Stimulated activated CD8-positive, alpha-beta memory T cell treated with anti-CD3 and anti-CD28 coated beads, Interleukin-7, amount 100 ng/mL, for 1 hour (primary cell): ENCODE data around the gene PNPLA3.
"Not testable (repeated sequence)": the region's sequence is repeated elsewhere in the genome, so short reads cannot be mapped to it uniquely, and the experiment has no call there.

Experiments
- DNase-seq, 2 donors: peaks; one replicate each; pipeline ENCODE4 v3.0.0-alpha.2; 2020; ENCODE audit warnings: low read depth in 2 of 2

PNPLA3 gene

DNA sequence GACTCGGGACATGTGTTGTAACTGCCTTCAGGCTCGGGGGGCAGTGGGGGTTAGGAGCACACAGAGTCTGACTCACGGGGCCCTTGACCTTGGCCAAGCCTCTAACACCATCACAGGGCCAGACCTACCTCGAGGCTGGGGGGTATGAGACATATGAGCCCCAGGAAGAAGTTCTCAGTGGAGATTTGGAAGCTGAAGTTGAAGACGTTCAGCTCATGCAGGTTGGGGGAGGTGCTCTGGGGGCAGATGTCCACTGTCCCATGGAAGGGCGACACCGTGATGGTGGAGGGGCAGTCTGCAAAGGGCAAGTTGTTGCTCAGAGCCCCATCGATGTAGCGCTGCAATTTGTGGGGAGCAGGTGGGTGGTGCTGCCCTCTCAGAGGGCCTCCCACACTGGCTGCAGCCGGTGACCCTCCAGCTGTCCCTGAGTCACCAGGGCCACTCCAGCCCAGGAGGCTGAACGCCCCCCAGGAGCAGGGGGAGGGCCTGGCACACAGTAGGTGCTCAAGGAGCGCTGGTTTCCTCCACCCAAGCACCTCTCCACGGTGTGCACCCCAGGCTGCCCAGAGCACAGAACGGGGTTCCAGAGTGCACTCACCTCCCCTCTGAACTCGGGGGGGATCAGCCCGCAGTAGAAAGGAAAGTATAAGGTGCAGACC is 34.3 kb upstream of the PNPLA3 start:
- DNase-seq = no peak

GRCh38 chr22:43889860-43890253 is 33.7 kb upstream of the PNPLA3 start:
- DNase-seq = no peak

- DNase-seq = no peak
These were observed 32.7 kb upstream of the PNPLA3 start for GRCh38 chr22:43890901-43891331.

GRCh38 chr22:43891360-43892182 is 32.0 kb upstream of the PNPLA3 start, which contains the start of gene PNPLA5:
PNPLA5 (minus strand) TSS chr22:43892013; CDS start chr22:43891880, 133 bp downstream.
- DNase-seq = no peak

DNA sequence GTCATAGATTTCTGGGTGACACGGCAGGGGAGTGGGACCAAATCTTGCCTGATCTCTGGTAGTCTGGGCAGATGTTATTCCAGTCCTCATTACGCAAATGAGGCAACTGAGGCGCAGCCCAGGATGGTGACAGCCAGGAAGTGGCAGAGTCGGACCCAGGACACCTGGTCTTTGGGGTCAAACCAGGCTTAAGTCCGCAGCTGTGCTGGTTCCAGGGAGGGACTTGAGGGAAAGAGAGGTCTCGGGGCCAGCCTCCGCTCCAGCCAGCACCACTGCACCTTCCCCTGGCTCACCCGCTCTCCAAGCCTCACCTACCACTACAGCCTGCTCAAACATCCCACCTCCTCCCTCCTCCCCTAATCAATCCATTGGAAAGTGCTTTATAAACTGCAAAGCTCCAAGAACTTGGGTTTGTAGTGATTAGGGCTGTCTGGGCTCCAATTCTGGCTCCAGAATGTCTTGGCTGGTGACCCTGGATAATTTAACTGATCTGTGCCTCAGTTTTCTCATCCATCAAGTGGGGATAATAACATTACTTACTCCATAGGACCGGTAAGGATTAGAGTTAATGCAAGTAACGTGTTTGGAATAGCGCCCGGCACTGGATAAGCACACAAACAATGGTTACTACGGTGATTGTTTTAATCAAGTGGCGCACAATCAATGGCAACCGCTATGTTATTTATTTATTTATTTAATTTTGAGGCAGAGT is 31.3 kb upstream of the PNPLA3 start:
- DNase-seq = no peak

DNA sequence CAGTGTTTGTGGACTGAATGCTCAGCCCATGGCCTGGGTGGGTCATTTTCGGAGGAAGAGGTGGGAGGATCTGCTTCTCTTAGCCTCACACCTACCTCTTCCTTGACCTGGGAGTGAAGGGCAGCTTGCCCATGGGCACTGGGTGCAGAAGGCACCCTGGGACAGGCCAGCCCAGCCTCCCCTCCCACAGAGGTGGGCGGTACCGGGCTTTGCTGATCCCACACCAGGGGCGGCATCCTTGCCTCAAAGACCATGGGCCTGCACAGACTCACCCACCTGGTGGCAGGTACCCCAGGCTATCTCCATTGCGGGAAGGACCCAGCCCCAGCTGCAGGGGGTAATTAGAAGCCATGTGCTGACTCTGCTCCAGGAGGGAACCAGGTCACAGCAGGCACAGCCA is 30.3 kb upstream of the PNPLA3 start:
- DNase-seq = no peak

GRCh38 chr22:43894122-43894521 is 29.5 kb upstream of the PNPLA3 start:
- no peak for DNase-seq

DNA sequence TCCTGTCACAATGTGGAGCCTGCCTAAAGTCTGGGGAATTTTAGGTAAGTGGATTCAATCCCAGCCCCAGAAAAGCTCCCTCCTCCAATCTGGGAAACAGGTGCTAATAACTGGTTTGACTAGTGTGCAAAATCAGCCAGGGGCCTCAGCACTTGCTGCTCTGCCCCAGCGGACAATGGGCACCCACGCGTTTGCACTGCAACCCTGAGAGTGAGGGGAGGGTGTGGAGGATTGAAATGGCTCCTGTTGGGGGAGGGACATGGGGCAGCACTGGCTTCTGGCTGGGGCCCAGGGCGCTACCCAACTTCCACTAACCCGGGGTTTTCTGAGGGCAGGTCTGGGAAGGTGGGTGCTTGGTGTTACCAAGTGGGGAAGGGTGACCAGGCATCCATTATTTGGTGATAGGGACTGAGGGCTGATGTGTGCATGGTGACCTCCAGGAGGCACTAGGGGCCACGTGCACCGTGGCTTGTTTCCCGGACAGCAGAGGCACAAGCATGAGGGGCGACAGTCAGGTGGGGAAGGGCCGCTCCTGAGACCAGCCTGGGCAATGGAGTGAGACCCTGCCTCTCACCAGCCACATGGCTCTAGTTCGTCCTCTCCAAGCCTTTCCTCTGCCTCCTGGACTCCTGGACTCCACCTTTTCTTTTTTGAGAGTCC is 27.5 kb upstream of the PNPLA3 start:
- no peak for DNase-seq

DNA sequence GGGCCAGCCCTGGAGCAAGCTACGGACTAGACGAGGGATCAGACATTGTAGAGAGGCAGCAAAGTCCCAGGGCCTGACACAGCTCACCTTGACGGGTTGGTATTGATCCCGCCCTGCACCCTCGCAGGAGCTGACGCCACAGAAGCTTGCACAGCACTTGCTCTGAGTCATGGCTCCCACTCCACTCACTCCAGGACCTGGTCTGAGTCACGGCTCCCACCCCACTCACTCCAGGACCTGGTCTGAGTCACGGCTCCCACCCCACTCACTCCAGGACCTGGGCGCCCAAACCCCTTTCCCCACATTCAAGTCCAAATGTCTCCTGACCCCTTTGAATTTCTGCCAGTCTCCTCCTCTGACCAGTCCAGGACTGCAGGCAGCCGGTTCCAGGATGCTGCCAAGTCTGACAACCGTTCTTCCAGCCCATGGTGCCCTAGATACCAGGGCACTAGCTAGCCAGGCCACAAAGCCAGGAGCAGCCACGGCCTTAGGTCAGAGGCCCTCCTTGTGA is 25.8 kb upstream of the PNPLA3 start:
- no peak for DNase-seq

DNA sequence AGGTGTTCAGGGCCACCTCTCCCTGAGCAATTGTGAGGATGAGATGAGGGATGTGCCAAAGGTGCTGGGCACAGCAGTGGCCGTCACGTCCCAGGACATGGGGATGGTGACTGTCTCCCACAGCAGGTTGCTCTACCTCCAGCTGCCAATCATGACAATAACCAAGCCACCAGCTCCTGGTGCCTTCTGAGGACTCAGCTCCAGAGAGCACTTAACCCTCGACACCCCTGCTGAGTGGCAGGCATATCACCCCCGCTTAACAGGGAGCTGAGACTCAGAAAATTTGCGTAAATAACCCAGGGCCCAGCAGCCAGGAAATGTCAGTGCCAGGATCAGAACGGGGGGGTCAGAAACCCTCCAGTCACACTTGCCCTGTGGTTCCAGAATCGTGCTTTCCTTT is 23.4 kb upstream of the PNPLA3 start:
- DNase-seq = no peak

- DNase-seq = no peak
These were observed 21.5 kb upstream of the PNPLA3 start for GRCh38 chr22:43901976-43902643.

- DNase-seq = not testable (repeated sequence)
These were observed 20.6 kb upstream of the PNPLA3 start for GRCh38 chr22:43903033-43903432.

- DNase-seq = not testable (repeated sequence)
These were observed 19.2 kb upstream of the PNPLA3 start for GRCh38 chr22:43904412-43904811.

DNA sequence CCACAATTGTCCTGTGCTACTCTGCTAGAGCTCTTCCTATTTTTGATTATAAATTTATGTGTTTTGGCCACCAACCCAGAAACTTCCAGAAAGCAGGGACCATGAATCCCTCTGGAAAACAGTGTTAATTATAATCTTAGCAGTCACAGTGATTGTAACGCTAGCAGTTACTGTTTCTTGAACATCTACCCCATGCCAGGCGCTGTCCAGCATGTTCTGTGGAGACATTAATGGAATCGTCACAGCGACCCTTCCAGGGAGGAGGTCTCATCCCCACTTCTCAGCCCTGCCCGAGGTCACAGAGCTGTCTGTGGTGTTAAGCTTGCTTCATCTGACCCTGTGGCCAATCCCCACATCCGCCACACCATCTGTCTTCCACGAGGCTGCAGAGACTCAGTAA is 17.9 kb upstream of the PNPLA3 start:
- no peak for DNase-seq

DNA sequence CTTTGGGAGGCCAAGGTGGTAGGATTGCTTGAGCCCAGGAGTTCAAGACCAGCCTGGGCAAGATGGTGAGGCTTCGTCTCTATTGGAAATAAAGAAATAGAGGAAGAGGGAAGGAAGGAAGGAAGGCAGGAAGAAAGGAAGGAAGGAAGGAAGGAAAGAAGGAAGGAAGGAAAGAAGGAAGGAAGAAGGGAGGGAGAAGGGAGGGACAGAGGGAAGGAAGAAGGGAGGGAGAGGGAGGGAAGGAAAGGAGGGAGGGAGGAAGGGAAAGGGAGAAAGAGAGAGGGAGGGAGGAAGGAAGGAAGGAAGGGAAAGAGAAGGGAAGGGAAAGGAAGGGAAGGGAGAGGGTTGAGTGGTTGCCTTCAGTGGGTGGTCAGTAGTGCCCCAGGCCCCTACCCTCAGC is 13.9 kb upstream of the PNPLA3 start:
- no peak for DNase-seq

DNA sequence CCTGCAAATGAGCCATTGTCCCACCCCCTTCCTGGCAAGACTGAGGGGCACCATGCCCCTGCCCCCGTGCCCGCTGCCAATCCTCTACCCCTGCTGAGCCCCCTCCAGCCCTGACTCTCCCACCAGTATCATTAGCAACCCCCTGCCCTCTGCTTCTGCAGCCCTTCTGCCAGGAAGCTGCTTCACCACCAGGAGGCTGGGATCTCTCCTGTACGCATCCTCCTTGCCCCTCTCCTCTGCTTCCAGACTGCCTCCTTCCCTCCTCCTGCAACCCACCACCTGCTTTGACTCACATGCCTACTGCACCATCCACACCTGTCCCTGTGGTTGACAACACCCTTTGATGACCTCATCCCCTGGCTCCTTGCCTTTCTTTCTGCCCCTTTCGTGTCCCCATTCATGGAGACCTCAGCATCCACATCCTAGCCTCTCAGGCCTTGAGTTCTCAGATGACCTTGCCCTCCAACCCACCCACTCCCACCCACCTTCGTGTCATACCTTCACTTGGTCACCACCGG is 13.4 kb upstream of the PNPLA3 start:
- no peak for DNase-seq

DNA sequence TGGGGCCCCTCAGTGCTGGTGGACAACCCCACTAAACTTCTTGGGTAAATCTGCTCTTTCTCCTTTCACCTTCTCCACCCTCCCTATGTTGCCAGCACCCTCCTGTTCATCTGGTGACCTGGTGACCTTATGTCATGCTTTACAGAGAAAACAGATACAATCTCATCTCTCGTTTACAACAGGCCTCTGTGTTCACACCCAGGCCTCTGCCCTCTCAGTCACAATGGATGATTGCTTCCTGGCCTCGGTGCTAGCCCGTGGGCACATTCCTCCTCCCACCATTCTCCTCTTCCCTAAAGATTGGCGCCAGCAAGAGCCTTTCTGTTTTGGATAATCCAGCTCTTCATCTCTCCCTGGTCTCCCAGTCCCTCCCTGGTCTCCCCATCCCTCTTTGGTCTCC is 12.3 kb upstream of the PNPLA3 start:
- DNase-seq = no peak

GRCh38 chr22:43917521-43917920 is 6.1 kb upstream of the PNPLA3 start:
- no peak for DNase-seq

- DNase-seq = no peak
These were observed 4.3 kb upstream of the PNPLA3 start for GRCh38 chr22:43919106-43919973.

DNA sequence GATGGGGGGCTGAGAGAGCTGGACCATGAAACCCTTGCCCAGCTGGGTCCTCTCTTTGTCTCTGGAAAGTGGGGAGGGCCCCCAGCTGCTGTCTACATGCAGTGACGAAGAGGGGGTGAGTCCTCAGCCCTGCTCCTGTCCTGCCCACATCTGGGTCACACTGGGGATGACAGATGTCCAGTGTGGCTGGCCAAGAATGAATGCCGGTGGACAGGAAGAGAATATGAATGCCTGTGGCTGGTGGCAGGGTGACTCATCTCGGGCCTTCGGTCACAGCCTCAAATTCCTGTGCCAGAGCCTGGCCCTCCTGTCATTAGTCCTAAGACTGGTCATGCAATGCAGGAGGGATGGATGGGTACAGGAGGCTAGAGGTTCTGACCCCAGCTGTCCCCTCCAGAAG is 2.2 kb upstream of the PNPLA3 start:
- DNase-seq = no peak
